CD4-positive, alpha-beta T cell (primary cell): Measurements from ENCODE around the gene GDPD5. TPM values are rescaled to one million over a fixed set of nuclear protein-coding genes. Genes with fewer than 3 reads are reported as not detected.

ENCODE experiments used
- ATAC-seq: fragments of 200-7000 bp; cut with Tn5 transposase; one replicate; pipeline ENCODE4 v1.10.0; 2022; ENCODE audit warnings: mild to moderate bottlenecking; ENCODE audit not compliant: poor library complexity
- CTCF ChIA-PET: fragments of 350-600 bp; sonication (Branson Sonifier 250); formaldehyde crosslinking; loops from one replicate; lab custom pipeline; 2021; ENCODE audit warnings: antibody characterized with exemption, inconsistent platforms; lab: Charles Lee
- POLR2A ChIA-PET: fragments of 350-600 bp; sonication (Branson Sonifier 250); formaldehyde crosslinking; loops from one replicate; lab custom pipeline; 2021; ENCODE audit warnings: antibody characterized with exemption, inconsistent platforms; lab: Charles Lee
- DNase-seq, 14 experiments: peaks; one replicate each; pipeline ENCODE4 v3.0.0-alpha.2; 2013 to 2020; ENCODE audit warnings: mixed read lengths in 2 of 14
- H3K27ac ChIP-seq, 2 donors: one replicate each; pipeline versions ENCODE4 v1.5.1 to v1.7.0; 2013; ENCODE audit warnings: low read length in 2 of 2, low read depth in 1 of 2, mild to moderate bottlenecking in 1 of 2
- H3K27me3 ChIP-seq, 2 experiments: 1 replicate in 1 of 2; 2 replicates in 1 of 2; pipeline versions ENCODE4 v1.6.1 to v1.7.0; 2013; ENCODE audit warnings: low read length in 2 of 2, control low read depth in 1 of 2, mild to moderate bottlenecking in 1 of 2, moderate library complexity in 1 of 2; ENCODE audit not compliant: insufficient read depth in 2 of 2, control insufficient read depth in 1 of 2
- H3K36me3 ChIP-seq: one replicate; pipeline ENCODE4 v1.6.1; 2013; ENCODE audit warnings: low read length, control low read depth; ENCODE audit not compliant: insufficient read depth
- H3K4me1 ChIP-seq: one replicate; pipeline ENCODE4 v1.6.1; 2013; ENCODE audit warnings: low read length, control low read depth; ENCODE audit not compliant: insufficient read depth
- H3K4me3 ChIP-seq: one replicate; pipeline ENCODE4 v1.5.1; 2013; ENCODE audit warnings: mild to moderate bottlenecking, low read length, moderate library complexity
- H3K9me3 ChIP-seq, 2 experiments: 1 replicate in 1 of 2; 2 replicates in 1 of 2; pipeline versions ENCODE4 v1.6.1 to v1.7.0; 2013; ENCODE audit warnings: low read length in 2 of 2, mild to moderate bottlenecking in 2 of 2, control low read depth in 1 of 2, moderate library complexity in 1 of 2; ENCODE audit not compliant: control insufficient read depth in 1 of 2, insufficient read depth in 1 of 2
- H3K27ac Mint-ChIP-seq: one replicate; pipeline ENCODE4 v1.8.0; 2020; ENCODE audit warnings: mixed read lengths
- H3K27me3 Mint-ChIP-seq: one replicate; pipeline ENCODE4 v1.8.0; 2021; ENCODE audit warnings: mixed read lengths
- H3K36me3 Mint-ChIP-seq: one replicate; pipeline ENCODE4 v1.8.0; 2021; ENCODE audit warnings: low read depth, mixed read lengths
- H3K4me1 Mint-ChIP-seq: one replicate; pipeline ENCODE4 v1.8.0; 2021; ENCODE audit warnings: low read depth, mixed read lengths
- H3K4me3 Mint-ChIP-seq: one replicate; pipeline ENCODE4 v1.8.0; 2020; ENCODE audit warnings: mild to moderate bottlenecking, mixed read lengths
- H3K9me3 Mint-ChIP-seq: one replicate; pipeline ENCODE4 v1.8.0; 2020; ENCODE audit warnings: mixed read lengths
- intact Hi-C, 2 experiments: fragments of 100-400 bp; cut with DNase I in 1 of 2; cut with micrococcal nuclease in 1 of 2; formaldehyde crosslinking; loops; one replicate each; pipeline versions ENCODE4 v1.15.1 to v1.9.0; 2023 to 2025; cut with DNase I, micrococcal nuclease
- total RNA-seq, 174 experiments: library from RNA in 2 of 174; stranded (reverse) in 2 of 174; gene quantifications; one replicate each; pipeline ENCODE4 v1.2.3 and lab custom pipeline; 2021 to 2026
- TF ChIP-seq, protein P1 (sequence below): fragments of 200-600 bp; IDR thresholded peaks from one replicate; pipeline ENCODE4 v1.8.0; 2022; ENCODE audit warnings: antibody characterized with exemption, mild to moderate bottlenecking

Gene GDPD5
- total RNA-seq, 2 experiments from 2014 or later: 91.6 to 101 TPM

DNA sequence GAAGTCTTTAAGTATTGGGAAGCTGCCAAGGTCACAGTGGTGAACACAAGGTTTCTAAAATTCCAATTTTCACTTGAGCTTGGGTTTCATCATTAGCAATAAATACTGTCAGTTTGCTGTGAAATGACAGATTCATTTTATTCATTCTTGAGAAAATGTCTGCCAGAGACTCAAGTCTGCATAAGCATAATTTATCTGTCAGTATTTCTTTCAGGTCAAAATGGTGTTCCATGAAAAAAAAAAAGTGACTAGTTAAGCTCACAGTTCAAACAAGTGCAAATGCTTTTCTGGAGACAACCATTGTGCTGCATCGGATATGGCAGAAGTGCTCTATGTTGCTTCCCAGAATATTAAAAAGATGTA lies 8.1 kb upstream of the GDPD5 start:
- Mint-ChIP-seq H3K36me3 (no peaks in the 10 kb centered on the region), H3K4me3 (no peak overlapping the region), H3K9me3 (no peaks in the 10 kb centered on the region), H3K4me1 (peaks cover 39% of the 10 kb centered on the region), H3K27me3 (no peaks in the 10 kb centered on the region), H3K27ac (no peak overlapping the region)
- Histone ChIP-seq H3K4me3 (no peak overlapping the region), H3K9me3 (no peaks in the 10 kb centered on the region), H3K4me1 (peaks cover 32% of the 10 kb centered on the region), H3K36me3 (no peaks in the 10 kb centered on the region), H3K27ac (no peak overlapping the region), H3K27me3 (no peaks in the 10 kb centered on the region)
- ChIA-PET POLR2A (interaction anchor here (0.7 to 1.3 kb wide), 3 partner anchors 89 to 701 kb away, joined by 3 to 6 read pairs (median 3); no protein-coding TSS in a partner anchor), CTCF (interaction anchor here (0.9 to 3.1 kb wide), 3 partner anchors 89 to 254 kb away, joined by 3 to 25 read pairs (median 4); no protein-coding TSS in a partner anchor)
- no peak for DNase-seq
- ATAC-seq: no peak
- TF ChIP-seq, protein P1, sequence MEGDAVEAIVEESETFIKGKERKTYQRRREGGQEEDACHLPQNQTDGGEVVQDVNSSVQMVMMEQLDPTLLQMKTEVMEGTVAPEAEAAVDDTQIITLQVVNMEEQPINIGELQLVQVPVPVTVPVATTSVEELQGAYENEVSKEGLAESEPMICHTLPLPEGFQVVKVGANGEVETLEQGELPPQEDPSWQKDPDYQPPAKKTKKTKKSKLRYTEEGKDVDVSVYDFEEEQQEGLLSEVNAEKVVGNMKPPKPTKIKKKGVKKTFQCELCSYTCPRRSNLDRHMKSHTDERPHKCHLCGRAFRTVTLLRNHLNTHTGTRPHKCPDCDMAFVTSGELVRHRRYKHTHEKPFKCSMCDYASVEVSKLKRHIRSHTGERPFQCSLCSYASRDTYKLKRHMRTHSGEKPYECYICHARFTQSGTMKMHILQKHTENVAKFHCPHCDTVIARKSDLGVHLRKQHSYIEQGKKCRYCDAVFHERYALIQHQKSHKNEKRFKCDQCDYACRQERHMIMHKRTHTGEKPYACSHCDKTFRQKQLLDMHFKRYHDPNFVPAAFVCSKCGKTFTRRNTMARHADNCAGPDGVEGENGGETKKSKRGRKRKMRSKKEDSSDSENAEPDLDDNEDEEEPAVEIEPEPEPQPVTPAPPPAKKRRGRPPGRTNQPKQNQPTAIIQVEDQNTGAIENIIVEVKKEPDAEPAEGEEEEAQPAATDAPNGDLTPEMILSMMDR: no peak
- intact Hi-C loops: loop anchor here in 1 of 2 experiments (10.0 kb wide), 1 partner anchor 259 kb away; no protein-coding TSS in a partner anchor

DNA sequence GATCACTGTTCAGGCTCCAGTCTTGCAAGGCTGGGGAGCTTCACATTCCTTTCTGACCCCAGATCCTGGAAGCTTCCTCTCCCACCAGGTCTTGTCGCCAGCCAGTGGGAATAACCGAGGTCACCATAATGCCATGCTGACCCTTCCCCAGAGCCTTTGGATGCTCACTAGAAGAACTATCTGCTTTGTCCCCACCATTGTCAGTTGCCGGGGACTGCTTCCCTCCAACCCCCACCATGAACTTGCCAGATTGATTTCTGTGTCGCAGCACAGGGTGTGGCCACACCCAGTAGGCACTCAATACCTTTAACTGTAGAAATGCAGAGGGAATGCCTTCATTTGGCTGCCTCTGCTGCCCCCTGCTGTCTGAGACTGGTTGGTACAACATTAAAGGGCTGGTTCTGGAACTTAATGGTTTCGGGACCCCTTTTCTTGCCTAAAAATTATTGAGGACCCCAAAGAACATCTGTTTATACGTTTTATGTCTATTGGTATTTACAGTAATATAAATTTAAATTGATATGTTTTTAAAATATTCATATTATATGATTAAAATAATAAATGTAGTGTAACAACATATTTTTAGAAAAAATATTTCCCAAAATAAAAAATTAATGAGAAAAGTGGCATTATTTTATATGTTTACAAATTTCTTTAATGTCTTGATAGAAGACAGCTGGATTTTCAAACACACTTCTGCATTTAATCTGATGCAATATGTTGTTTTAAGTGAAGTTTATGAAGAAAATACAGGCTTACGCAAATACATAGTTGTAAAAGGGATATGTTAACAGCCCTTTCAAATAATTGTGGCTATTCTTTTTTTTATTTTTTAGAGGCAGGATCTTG lies 6.7 kb upstream of the GDPD5 start:
- H3K27me3 ChIP-seq: no peaks in the 10 kb centered on the region
- H3K27me3 Mint-ChIP-seq: no peaks in the 10 kb centered on the region
- H3K27ac ChIP-seq: no peak overlapping the region
- ChIA-PET CTCF (interaction anchor here (0.5 to 3.1 kb wide), 4 partner anchors 81 to 331 kb away, joined by 3 to 25 read pairs (median 4); no protein-coding TSS in a partner anchor), POLR2A (interaction anchor here (0.6 to 1.3 kb wide), 4 partner anchors 14 to 182 kb away, joined by 3 to 6 read pairs (median 4); no protein-coding TSS in a partner anchor)
- H3K9me3 Mint-ChIP-seq: no peaks in the 10 kb centered on the region
- H3K9me3 ChIP-seq: no peaks in the 10 kb centered on the region
- no peaks in the 10 kb centered on the region for H3K36me3 ChIP-seq
- no peak overlapping the region for H3K27ac Mint-ChIP-seq
- intact Hi-C loops: loop anchor here (1.0 to 10.0 kb wide), 3 partner anchors 87 to 258 kb away; no protein-coding TSS in a partner anchor
- peak; percentile 98 for ATAC-seq
- peak; percentile 74 to 90 (median 82) for DNase-seq
- peak overlapping the region; percentile 26 for H3K4me3 Mint-ChIP-seq
- H3K36me3 Mint-ChIP-seq: no peaks in the 10 kb centered on the region
- H3K4me3 ChIP-seq: no peak overlapping the region
- TF ChIP-seq, protein P1: peak; percentile 96
- peaks cover 39% of the 10 kb centered on the region for H3K4me1 Mint-ChIP-seq
- peaks cover 29% of the 10 kb centered on the region for H3K4me1 ChIP-seq

DNA sequence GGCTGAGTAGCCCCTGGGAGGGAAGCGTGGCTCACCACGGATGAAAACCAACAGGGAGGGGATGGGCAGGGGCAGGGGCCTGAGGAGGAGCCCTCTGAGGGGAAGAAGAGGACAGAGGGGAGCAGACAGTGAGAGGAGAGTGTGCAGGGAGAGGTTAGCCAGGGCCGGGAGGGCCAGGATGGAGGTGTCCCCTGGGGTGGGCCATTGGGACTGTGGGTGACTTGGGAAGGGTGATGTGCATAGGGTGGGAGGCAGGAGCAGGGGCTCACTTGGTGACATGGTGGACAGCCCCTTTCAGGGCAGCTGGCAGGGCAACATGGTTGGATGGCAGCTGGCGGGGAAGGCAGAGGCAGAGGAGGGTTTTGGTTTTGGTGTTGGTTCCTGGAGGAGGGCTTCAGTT lies 5.6 kb upstream of the GDPD5 start:
- no peak for ATAC-seq

More for the DNA sequence above, 5.6 kb upstream of the GDPD5 start:
- ChIA-PET CTCF (interaction anchor here (0.6 to 3.1 kb wide), 2 partner anchors 86 to 202 kb away, joined by 3 to 25 read pairs; no protein-coding TSS in a partner anchor), POLR2A (interaction anchor here (0.7 to 0.8 kb wide), 2 partner anchors 13 to 142 kb away, joined by 3 to 4 read pairs; no protein-coding TSS in a partner anchor)
- peaks cover 25% of the 10 kb centered on the region for H3K4me1 ChIP-seq
- DNase-seq: no peak
- Mint-ChIP-seq H3K27me3 (no peaks in the 10 kb centered on the region), H3K27ac (no peak overlapping the region), H3K4me1 (peaks cover 42% of the 10 kb centered on the region), H3K4me3 (no peak overlapping the region), H3K9me3 (no peaks in the 10 kb centered on the region), H3K36me3 (no peaks in the 10 kb centered on the region)
- H3K27ac ChIP-seq: no peak overlapping the region
- no peaks in the 10 kb centered on the region for H3K27me3 ChIP-seq
- no peaks in the 10 kb centered on the region for H3K9me3 ChIP-seq
- TF ChIP-seq, protein P1: no peak
- H3K4me3 ChIP-seq: no peak overlapping the region
- intact Hi-C loops: loop anchor here in 1 of 2 experiments (10.0 kb wide), 1 partner anchor 257 kb away; no protein-coding TSS in a partner anchor
- H3K36me3 ChIP-seq: no peaks in the 10 kb centered on the region
